ENCODE data around the gene CCDC86.

GRCh38 chr11:60801194-60801593 is 40.7 kb upstream of the CCDC86 start:
- TF ChIP-seq CTCF (IDR thresholded peaks at IDR 0.05) (no peak), POLR2A (IDR thresholded peaks at IDR 0.05) (no peak)
